ENCODE data around the gene PARP11. TPM values are rescaled to one million over a fixed set of nuclear protein-coding genes. Genes with fewer than 3 reads are reported as not detected.
A peak's percentile ranks its signal among the peaks of the same experiment; 100 is the strongest.

Gene PARP11
- polyA plus RNA-seq, 4 donors = 15.2 to 18.3 (median 16.2) TPM

- DNase-seq (ENCODE audit: low read depth in 4 of 4, low spot score in 2 of 4) = no peak
Observed at GRCh38 chr12:3828888-3829287, 44.3 kb downstream of the PARP11 start.

DNA sequence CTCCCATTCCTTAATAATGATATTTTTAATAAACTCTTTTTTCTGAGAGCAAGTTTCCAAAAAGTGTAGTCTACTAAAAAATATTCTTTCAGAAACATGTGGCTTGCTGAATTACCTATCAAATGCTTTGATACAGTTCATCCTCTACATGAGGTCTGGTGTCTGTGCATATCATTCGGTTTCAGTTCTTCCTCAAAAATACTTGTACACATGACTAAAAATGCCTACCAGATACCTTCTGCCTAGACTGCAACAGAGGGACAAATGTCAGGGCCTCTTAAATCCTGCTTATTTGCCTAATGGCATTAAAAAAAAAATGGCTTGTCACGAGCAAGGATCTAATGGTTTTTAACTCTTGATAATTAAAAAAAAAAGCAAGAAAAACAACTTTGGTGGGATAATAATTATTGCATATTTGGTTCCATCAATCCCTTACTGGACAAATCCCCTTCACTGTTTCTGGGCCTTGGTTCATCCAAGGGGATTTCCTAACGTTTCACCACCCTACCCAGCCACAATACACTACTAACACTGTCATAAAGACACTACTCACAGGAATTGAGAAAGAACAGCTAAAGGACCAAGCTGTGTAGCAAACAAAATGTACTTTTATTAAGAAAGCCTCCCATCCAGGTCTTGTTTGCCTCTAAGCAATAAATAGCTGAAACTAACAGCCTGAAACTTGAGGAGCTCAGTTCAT lies 45.7 kb downstream of the PARP11 start:
- DNase-seq (ENCODE audit: low read depth in 4 of 4, low spot score in 2 of 4) = no peak

- DNase-seq (ENCODE audit: low read depth in 4 of 4, low spot score in 2 of 4) = no peak
Observed at GRCh38 chr12:3821441-3821840, 51.8 kb downstream of the PARP11 start.

- DNase-seq (ENCODE audit: low read depth in 4 of 4, low spot score in 2 of 4) = no peak
Observed at GRCh38 chr12:3820122-3820521, 53.1 kb downstream of the PARP11 start.

DNA sequence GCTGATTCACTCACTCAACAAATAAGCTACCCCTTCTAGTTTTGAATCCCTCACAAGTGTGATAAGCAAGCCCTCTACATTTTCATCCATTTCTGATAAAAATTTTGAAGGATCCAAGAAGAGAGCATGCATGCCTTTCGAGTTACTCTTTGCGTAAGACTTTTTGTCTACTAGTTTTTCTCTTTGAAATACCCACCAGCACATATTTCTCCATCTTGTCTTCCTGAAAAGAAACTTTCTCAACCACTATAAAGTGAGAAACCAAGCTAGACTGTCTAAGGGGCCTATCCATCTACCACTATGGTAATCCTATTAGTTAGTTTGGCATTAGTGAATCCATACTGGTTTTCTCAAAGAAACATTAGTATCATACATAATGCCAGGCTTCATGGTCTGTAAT lies 56.9 kb downstream of the PARP11 start:
- DNase-seq (ENCODE audit: low read depth in 4 of 4, low spot score in 2 of 4) = no peak

GRCh38 chr12:3815094-3815766 lies 58.0 kb downstream of the PARP11 start:
- DNase-seq (ENCODE audit: low read depth in 4 of 4, low spot score in 2 of 4) = no peak

DNA sequence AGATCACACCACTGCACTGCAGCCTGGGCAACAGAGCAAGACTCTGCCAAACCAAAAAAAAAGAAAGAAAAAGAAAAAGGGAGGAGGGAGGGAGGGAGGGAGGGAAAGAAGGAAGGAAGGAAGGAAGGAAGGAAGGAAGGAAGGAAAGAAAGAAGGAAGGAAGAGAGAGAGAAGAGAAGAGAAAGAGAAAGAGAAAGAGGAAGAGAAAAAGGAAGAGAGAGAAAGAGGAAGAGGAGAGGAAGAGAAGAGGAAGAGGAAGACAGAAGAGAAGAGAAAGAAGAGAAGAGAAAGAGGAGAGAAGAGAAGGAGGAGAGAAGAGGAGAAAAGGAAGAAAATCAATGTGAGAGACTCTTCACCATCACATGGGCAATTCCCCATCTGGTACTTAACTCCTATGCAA lies 62.7 kb downstream of the PARP11 start:
- DNase-seq (ENCODE audit: low read depth in 4 of 4, low spot score in 2 of 4) = no peak

DNA sequence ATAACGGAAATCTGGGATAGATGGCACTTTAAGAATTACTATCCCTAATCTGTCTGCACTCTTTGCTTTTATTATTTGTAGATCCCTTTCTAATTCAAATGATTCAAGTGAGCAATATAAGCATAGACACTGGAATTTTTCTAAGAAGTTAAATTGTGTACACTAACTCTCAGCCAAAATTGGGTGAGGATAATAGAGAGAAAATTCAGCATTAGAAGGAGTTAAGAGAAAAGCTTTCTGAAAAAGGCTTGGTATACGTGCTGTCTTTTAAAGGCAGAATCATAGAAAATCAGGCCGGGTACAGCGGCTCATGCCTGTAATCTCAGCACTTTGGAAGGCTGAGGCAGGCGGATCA lies 63.2 kb downstream of the PARP11 start:
- DNase-seq (ENCODE audit: low read depth in 4 of 4, low spot score in 2 of 4) = no peak

GRCh38 chr12:3809357-3810015 lies 63.7 kb downstream of the PARP11 start:
- DNase-seq (ENCODE audit: low read depth in 4 of 4, low spot score in 2 of 4) = no peak

DNA sequence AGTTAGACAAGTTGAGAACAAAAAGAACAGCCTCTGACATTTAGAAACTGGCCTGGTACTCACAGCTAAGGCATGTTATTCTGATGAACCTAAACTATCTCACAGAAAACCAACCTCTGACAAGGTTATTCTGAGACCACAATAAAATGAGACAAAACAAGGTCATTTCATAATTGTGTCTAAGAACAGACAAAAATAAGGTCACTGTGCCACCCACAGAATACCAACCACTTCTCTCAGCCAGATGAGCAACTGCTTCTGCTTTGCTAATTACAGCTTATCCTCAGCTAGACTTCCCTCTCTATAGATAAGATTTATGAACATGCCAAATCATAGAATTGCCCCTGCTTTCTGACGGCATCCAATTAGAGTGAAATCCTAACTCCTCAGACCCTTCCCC lies 68.1 kb downstream of the PARP11 start:
- DNase-seq (ENCODE audit: low read depth in 4 of 4, low spot score in 2 of 4) = no peak

DNA sequence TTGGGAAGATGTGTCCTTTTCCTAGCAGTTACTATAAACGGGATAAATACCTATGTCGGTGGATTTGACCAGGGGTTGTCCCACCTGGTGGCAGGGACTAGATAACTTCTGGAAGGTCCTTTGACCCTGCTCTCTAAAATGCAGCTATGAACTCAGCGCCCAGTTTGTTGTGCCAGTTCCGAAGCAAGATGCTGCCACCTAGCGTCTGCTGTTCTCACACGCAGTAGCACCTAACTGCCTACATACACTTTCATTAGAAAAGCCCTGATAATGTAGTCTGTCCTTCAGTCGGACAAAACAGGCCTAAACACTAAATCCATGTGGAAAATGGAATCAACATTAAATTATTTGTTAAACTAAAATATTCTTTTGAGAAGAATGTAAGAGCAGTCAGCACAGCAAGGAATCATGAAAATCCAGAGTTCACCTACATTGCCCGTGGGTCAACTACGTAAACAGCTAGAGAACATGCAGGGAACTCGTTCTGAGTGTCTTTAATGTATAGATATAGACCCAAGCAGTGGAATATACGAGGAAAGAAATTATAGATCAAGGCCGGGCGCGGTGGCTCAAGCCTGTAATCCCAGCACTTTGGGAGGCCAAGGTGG lies 69.2 kb downstream of the PARP11 start:
- DNase-seq (ENCODE audit: low read depth in 4 of 4, low spot score in 2 of 4) = peak in 2 of 4 donors; percentile 50 to 59

GRCh38 chr12:3802721-3803120 lies 70.5 kb downstream of the PARP11 start:
- DNase-seq (ENCODE audit: low read depth in 4 of 4, low spot score in 2 of 4) = no peak

- no peak for DNase-seq (ENCODE audit: low read depth in 4 of 4, low spot score in 2 of 4)
Observed at GRCh38 chr12:3797531-3798048, 75.6 kb downstream of the PARP11 start.

DNA sequence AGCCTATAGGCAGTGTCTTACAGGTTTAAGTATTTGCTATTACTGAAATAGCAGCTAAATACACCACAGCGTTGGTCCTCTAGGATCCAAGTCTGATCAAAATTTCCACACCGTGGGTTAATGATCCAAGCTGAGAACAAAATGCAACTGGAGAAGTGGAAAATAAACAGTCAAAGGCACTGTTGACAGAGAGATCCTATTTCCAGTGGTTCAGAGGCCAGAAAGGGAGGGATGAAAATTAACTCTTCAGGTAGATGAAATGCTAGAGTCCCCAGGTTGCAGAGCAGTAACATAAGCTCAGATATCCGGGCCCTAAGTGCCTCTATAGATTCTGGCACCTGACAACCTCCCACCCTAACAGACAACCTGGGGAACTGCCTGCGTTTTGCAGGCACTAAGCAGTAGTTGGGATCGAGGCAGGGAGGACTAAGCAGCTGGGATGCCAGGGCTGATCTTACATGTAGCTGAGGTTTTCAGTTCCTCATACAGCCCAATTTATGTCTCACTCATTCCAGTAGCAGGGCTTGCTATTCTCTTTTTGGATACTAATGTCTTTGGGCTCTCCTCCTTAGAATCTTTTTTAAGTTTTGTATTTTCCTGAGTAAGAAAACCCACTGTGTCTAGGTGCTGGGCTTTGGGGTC lies 77.6 kb downstream of the PARP11 start:
- peak in 3 of 4 donors; percentile 37 to 57 (median 44) for DNase-seq (ENCODE audit: low read depth in 4 of 4, low spot score in 2 of 4)

DNA sequence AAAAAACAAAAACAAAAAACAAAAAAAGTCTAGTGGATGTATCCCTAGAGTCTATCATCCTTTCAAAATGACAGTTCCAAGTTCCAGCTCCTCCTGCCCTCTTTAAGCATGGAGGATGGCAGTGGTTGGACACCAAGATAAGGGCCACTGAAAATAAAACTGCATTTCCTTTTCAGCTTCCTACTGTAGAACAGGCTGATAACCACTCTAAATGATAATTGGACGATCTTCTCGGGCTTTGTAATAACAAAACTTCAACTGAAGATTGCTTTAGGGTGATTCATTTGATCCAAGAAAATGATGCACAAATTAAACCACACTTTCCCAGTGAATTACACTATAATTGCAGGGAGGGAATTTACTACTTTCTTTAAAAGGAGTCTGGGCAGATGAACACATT lies 78.1 kb downstream of the PARP11 start:
- no peak for DNase-seq (ENCODE audit: low read depth in 4 of 4, low spot score in 2 of 4)

DNA sequence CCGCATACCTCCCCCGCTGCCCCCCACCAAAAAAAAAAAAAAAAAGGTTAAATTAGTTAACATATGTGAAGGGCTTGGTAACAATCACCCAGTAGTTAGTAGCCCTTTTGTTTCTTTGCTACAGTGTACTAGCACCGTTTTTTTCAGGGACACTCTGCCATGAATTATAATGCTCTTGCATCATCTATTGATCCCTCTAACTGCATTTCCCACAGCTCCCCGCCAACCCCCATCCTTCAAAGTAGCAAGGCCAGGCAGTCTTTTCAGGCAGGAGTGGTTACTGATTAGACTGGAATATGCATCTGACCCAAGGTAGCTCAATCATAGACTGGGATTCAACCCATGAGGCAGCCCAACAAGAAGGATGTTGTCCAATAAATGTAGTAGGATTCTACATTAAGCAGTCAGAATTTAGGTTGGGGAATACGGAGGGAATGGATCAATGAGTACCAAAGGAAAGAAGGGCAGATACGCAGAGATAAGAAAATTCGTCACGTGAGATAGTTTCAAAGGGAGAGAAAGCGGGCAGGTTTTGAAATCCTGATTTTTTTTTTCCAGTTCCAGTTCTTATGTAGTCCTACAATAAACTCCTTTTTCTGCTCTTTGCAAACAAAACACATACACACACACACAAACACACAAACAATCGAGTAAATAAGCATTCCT lies 80.4 kb downstream of the PARP11 start:
- no peak for DNase-seq (ENCODE audit: low read depth in 4 of 4, low spot score in 2 of 4)

DNA sequence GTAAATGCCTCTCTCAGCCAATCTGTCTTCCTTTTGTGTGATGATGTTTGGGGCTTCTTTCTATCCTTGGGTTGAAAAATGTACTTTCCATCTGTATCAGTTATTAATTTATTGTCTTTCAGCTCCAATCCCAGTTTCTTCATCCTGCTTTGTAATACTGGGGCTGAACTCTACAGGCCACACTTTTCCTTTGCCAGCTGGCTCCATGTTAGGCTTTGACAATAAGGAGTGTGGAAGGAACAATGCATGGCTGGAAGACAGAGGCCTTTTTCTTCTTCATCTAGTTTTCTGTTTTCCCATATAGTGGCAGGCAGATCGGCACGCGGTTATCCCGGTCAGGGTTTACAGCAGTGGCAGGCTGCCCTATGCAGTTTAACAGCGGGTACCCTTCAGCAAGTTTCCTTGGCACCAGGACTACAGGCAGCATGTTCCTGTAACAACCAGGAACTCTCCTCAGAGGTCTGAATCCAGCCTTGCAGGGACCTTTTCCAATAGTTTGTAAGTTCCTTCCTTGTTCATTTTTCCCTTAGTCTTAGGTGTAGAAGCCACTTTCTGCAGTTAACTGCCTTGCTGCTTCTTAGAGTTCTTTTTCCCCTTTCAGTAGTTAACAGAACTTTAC lies 81.8 kb downstream of the PARP11 start:
- no peak for DNase-seq (ENCODE audit: low read depth in 4 of 4, low spot score in 2 of 4)

DNA sequence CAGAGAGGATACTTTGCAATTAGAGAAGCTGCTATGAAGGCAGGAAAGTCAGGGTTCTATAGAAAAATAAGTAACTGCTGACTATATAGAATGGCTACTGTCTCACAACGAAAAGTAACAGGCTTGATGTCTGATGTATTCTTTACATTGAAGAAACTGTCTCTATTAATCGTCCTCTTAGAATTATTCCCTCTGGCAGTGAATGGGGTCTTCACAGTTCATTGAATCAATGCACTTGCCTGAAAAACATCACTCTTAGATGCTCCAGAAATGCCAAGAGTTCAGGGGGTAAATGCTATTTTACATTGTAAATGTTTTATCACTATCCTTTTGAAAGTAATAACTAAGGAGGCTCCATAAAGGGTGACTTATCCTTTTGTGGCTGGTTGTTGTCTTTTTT lies 82.6 kb downstream of the PARP11 start:
- DNase-seq (ENCODE audit: low read depth in 4 of 4, low spot score in 2 of 4) = no peak

GRCh38 chr12:3789838-3790237 lies 83.4 kb downstream of the PARP11 start:
- no peak for DNase-seq (ENCODE audit: low read depth in 4 of 4, low spot score in 2 of 4)

Measured in left renal cortex interstitium (tissue), 4 donors.